GM12878 (cell line): ENCODE data around the gene COA1. TPM values are rescaled to one million over a fixed set of nuclear protein-coding genes. Genes with fewer than 3 reads are reported as not detected.

Experiments
- ATAC-seq: fragments of 200-7000 bp; cut with Tn5 transposase; 3 replicates; pipeline ENCODE4 v1.9.1; 2020; ENCODE audit warnings: mild to moderate bottlenecking, moderate library complexity
- BruUV-seq: library from RNA; stranded (reverse); fragments of 400-500 nt; replicated peaks from 2 replicates; lab custom pipeline; 2021; lab: Mats Ljungman, UMichigan
- CTCF ChIA-PET: fragments of 300-600 bp; sonication (Branson Sonifier 250); formaldehyde crosslinking; extraction: SDS; loops from one replicate; lab custom pipeline; 2021; ENCODE audit warnings: inconsistent platforms; lab: Yijun Ruan, JAX
- POLR2A ChIA-PET: fragments of 350-600 bp; formaldehyde crosslinking; extraction: SDS; loops from one replicate; lab custom pipeline; 2021; ENCODE audit warnings: inconsistent platforms; lab: Charles Lee
- RAD21 ChIA-PET: fragments of 300-600 bp; sonication (Branson Sonifier 250); formaldehyde crosslinking; loops from one replicate; lab custom pipeline; 2023; ENCODE audit warnings: antibody characterized with exemption; ENCODE audit not compliant: unreplicated experiment; lab: Charles Lee
- SMC1A ChIA-PET: fragments of 300-600 bp; sonication (Branson Sonifier 250); formaldehyde crosslinking; loops from one replicate; lab custom pipeline; 2023; ENCODE audit not compliant: unreplicated experiment, uncharacterized antibody; lab: Charles Lee
- DNase-seq: peaks from one replicate; pipeline ENCODE4 v3.0.0-alpha.2; 2011; ENCODE audit warnings: low read depth, low spot score
- FAIRE-seq: peaks from 3 replicates; lab custom pipeline; 2011; peaks lifted over from hg19 to GRCh38; lab: Jason Lieb, UNC
- H2AFZ ChIP-seq: 2 replicates; pipeline ENCODE4 v1.6.0; 2011; ENCODE audit warnings: low read depth, low read length, control low read depth; ENCODE audit not compliant: control insufficient read depth
- H3K27ac ChIP-seq: 2 replicates; pipeline ENCODE4 v1.5.1; 2011; ENCODE audit warnings: control low read depth; ENCODE audit not compliant: control insufficient read depth, insufficient read depth
- H3K27me3 ChIP-seq, 2 experiments: replicated peaks in 1 of 2; 2 replicates each; pipeline versions ENCODE4 v1.6.0 to v1.6.1; 2011; ENCODE audit warnings: low read length in 1 of 2; ENCODE audit not compliant: control insufficient read depth in 2 of 2, insufficient read depth in 2 of 2
- H3K36me3 ChIP-seq, 2 experiments: 2 replicates each; pipeline ENCODE4 v1.5.1; 2011; ENCODE audit warnings: low read length in 1 of 2; ENCODE audit not compliant: control insufficient read depth in 2 of 2, insufficient read depth in 2 of 2
- H3K4me1 ChIP-seq: 2 replicates; pipeline ENCODE4 v1.6.1; 2011; ENCODE audit warnings: mild to moderate bottlenecking, low read length, moderate library complexity, mixed read lengths; ENCODE audit not compliant: control insufficient read depth, insufficient read depth
- H3K4me2 ChIP-seq: 2 replicates; pipeline ENCODE4 v1.6.0; 2011; ENCODE audit warnings: control low read depth; ENCODE audit not compliant: control insufficient read depth, insufficient read depth
- H3K4me3 ChIP-seq: fragments of 200-600 bp; sonication (generic); 2 replicates; pipeline ENCODE4 v1.5.1; 2016
- H3K79me2 ChIP-seq: 2 replicates; pipeline ENCODE4 v1.6.0; 2011; ENCODE audit warnings: low read length; ENCODE audit not compliant: control insufficient read depth, insufficient read depth
- H3K9ac ChIP-seq: 2 replicates; pipeline ENCODE4 v1.8.0; 2011; ENCODE audit warnings: low read length, control low read depth, mixed read lengths; ENCODE audit not compliant: control insufficient read depth, insufficient read depth
- H3K9me3 ChIP-seq: replicated peaks from 3 replicates; pipeline ENCODE4 v1.5.1; 2011; ENCODE audit warnings: mild to moderate bottlenecking, low read length; ENCODE audit not compliant: control insufficient read depth, insufficient read depth
- H4K20me1 ChIP-seq: 2 replicates; pipeline ENCODE4 v1.6.0; 2011; ENCODE audit not compliant: control insufficient read depth, insufficient read depth
- BCL11A ChIP-seq: IDR thresholded peaks from 2 replicates; pipeline ENCODE4 v1.6.1; 2011; ENCODE audit warnings: low read depth, low read length
- BHLHE40 ChIP-seq, 2 experiments: fragments of 450-650 bp in 1 of 2; IDR thresholded peaks; 2 replicates each; pipeline ENCODE4 v1.6.1; 2011 to 2017; ENCODE audit warnings: low read depth in 2 of 2, borderline replicate concordance in 1 of 2, improper control_type of control experiment in 1 of 2, low read length in 1 of 2, mild to moderate bottlenecking in 1 of 2
- BMI1 ChIP-seq: fragments of 450-650 bp; IDR thresholded peaks from 2 replicates; pipeline ENCODE4 v1.6.1; 2016; ENCODE audit warnings: mild to moderate bottlenecking, moderate library complexity, borderline replicate concordance
- BRCA1 ChIP-seq: IDR thresholded peaks from 2 replicates; pipeline ENCODE4 v1.6.1; 2011; ENCODE audit warnings: low read depth, low read length, improper control_type of control experiment
- EP300 ChIP-seq, 2 experiments: fragments of 150-350 bp in 1 of 2; IDR thresholded peaks; 2 replicates each; pipeline ENCODE4 v1.6.1; 2011 to 2012; ENCODE audit warnings: low read depth in 2 of 2, low read length in 2 of 2, borderline replicate concordance in 1 of 2, improper control_type of control experiment in 1 of 2, inconsistent platforms in 1 of 2; ENCODE audit not compliant: control insufficient read depth in 1 of 2
- ETV6 ChIP-seq, 2 experiments: fragments of 450-650 bp in 1 of 2; IDR thresholded peaks in 1 of 2; conservative IDR thresholded peaks in 1 of 2; 2 replicates each; pipeline ENCODE4 v1.6.1; 2014; ENCODE audit warnings: antibody characterized with exemption in 1 of 2, borderline replicate concordance in 1 of 2, low read depth in 1 of 2, mild to moderate bottlenecking in 1 of 2, moderate library complexity in 1 of 2
- EZH2 ChIP-seq: IDR thresholded peaks from 2 replicates; pipeline ENCODE4 v1.6.1; 2012; ENCODE audit warnings: low read depth, mild to moderate bottlenecking, control low read depth, inconsistent platforms, low read length, borderline replicate concordance; ENCODE audit not compliant: control insufficient read depth
- FOS ChIP-seq: IDR thresholded peaks from 3 replicates; pipeline ENCODE4 v1.6.1; 2011; ENCODE audit warnings: borderline replicate concordance; ENCODE audit not compliant: insufficient read length; ENCODE audit errors: extremely low read depth
- IKZF1 ChIP-seq: fragments of 450-650 bp; conservative IDR thresholded peaks from 2 replicates; pipeline ENCODE4 v1.6.1; 2017; ENCODE audit warnings: antibody characterized with exemption, mild to moderate bottlenecking
- IKZF2 ChIP-seq, 2 experiments: fragments of 450-650 bp; IDR thresholded peaks; 2 replicates each; pipeline ENCODE4 v1.6.1; 2017; ENCODE audit warnings: mild to moderate bottlenecking in 2 of 2, moderate library complexity in 2 of 2
- KAT2A ChIP-seq: conservative IDR thresholded peaks from 2 replicates; pipeline ENCODE4 v1.6.1; 2011; ENCODE audit warnings: low read depth, low read length; ENCODE audit not compliant: control insufficient read depth
- MYC ChIP-seq: IDR thresholded peaks from 2 replicates; pipeline ENCODE4 v1.6.1; 2011; ENCODE audit warnings: mild to moderate bottlenecking, low read length, moderate library complexity, inconsistent platforms; ENCODE audit not compliant: insufficient read depth, insufficient replicate concordance, insufficient read length, severe bottlenecking
- NR2C2 ChIP-seq: IDR thresholded peaks from 2 replicates; pipeline ENCODE4 v1.6.1; 2011; ENCODE audit warnings: borderline replicate concordance, low read depth; ENCODE audit not compliant: control insufficient read depth, insufficient read length
- SP1 ChIP-seq: IDR thresholded peaks from one replicate; pipeline ENCODE4 v1.6.1; 2011; ENCODE audit warnings: low read depth, low read length
- SREBF1 ChIP-seq: IDR thresholded peaks from 2 replicates; pipeline ENCODE4 v1.6.1; 2012; ENCODE audit warnings: mild to moderate bottlenecking, low read length
- in situ Hi-C: fragments of 300-500 bp; cut with MboI; formaldehyde crosslinking; loops from 9 replicates; pipeline ENCODE4 v1.14.3; 2018; ENCODE audit warnings: mixed read lengths
- intact Hi-C: fragments of 100-400 bp; cut with micrococcal nuclease; formaldehyde crosslinking; loops from one replicate; pipeline ENCODE4 v1.14.2; 2022; ENCODE audit not compliant: unreplicated experiment
- polyA plus RNA-seq, 11 experiments: library from polyadenylated mRNA; depleted of rRNA in 4 of 11; unstranded in 6 of 11; stranded (reverse) in 5 of 11; fragments of >200 nt; fragmentation: Nextera tagmentation in 4 of 11; fragmentation: Illumina TruSeq in 1 of 11; extraction: Ambion mirVana in 4 of 11; extraction: Trizol in 1 of 11; gene quantifications; 1 replicate in 1 of 11; 2 replicates in 10 of 11; pipeline versions ENCODE4 v1.2.1 to v1.2.3, GENCODE V29; 2011 to 2016; ENCODE audit warnings: inconsistent platforms in 2 of 11, missing spikeins in 2 of 11, low read depth in 1 of 11
- total RNA-seq, 4 experiments: library from RNA; depleted of rRNA in 3 of 4; stranded (reverse); fragments of >200 nt in 3 of 4; fragmentation: Illumina TruSeq in 1 of 4; extraction: Trizol in 1 of 4; gene quantifications; 2 replicates each; pipeline versions ENCODE4 v1.2.1 to v1.2.3, GENCODE V29; 2013 to 2021
- TF ChIP-seq, protein P1 (sequence below): fragments of 450-650 bp; conservative IDR thresholded peaks from 2 replicates; pipeline ENCODE4 v1.6.1; 2017; ENCODE audit warnings: mild to moderate bottlenecking, moderate library complexity
- TF ChIP-seq, protein P2 (sequence below): IDR thresholded peaks from 2 replicates; pipeline ENCODE4 v1.6.1; 2011; ENCODE audit warnings: borderline replicate concordance, low read depth, mild to moderate bottlenecking, moderate library complexity, mixed read lengths, low read length; ENCODE audit not compliant: insufficient read depth; ENCODE audit errors: extremely low read length

COA1 gene
- total and polyA plus RNA-seq, 10 of the 15 experiments (the other 5 are each of a cell fraction or from before 2014, with no cell fraction given): 83.1 to 258 (median 111) TPM

DNA sequence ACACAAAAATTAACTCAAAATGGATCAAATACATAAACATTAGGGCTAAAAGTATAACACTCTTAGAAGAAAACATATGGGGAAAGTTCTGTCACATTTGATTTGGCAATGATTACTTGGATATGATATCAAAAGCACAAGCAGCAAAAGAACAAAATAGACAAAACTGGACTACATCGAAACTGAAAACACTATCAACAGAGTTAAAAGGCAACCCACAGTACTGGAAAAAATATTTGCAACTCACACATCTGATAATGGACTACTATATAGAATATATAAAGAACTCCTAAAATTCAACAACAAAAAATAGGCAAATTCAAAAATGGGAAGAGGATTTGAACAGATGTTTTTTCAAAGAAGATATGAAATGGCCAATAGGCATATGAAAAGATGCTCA, 51.0 kb downstream of the COA1 start (continued):
- TF ChIP-seq SREBF1 (no peak), EP300 (IDR thresholded peaks at IDR 0.05; ENCODE audit: borderline replicate concordance in 1 of 2, control insufficient read depth in 1 of 2, low read depth in 2 of 2, low read length in 2 of 2) (no peak), BHLHE40 (IDR thresholded peaks at IDR 0.05; ENCODE audit: borderline replicate concordance in 1 of 2, low read depth in 2 of 2, low read length in 1 of 2) (no peak), FOS (no peak), NR2C2 (no peak), SP1 (no peak), EZH2 (no peak), KAT2A (no peak)

DNA sequence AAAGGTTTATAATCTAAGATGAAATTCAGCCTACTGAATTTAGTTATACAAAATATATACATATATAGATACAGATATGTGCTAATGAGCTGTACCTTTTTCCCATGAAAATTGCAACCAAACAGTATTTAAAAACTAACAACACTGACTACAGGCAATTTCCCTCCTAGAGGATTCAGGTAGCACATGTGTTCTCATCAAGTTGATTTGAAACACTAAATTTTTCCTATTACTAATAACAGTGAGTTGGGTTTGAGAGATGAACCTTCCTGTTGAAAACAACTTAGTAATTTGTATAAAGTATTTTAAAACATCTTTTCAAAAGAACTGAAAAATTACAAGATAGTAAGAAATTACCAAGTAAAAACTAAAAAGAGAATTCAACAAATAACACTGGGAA, 51.5 kb downstream of the COA1 start:
- H3K4me2 ChIP-seq: no peak overlapping the region
- FAIRE-seq (no peak), DNase-seq (no peak), ATAC-seq (no peak)
- H3K36me3 ChIP-seq: no peaks in the 10 kb centered on the region; a peak in 1 of 4 replicates
- CTCF ChIA-PET: interaction anchor here (0.7 to 2.2 kb wide), 4 partner anchors 16 to 95 kb away, joined by 3 to 9 read pairs (median 4); partner anchors contain the start of gene STK17A
- BruUV-seq: no TSS peak
- 0 out of 2 replicates have a peak overlapping the region, but pooled peaks have one; percentile 5 for H3K27ac ChIP-seq
- peaks cover 21% of the 10 kb centered on the region for H3K9me3 ChIP-seq
- H3K4me3 ChIP-seq: no peak overlapping the region
- no peaks in the 10 kb centered on the region for H4K20me1 ChIP-seq
- peaks cover 80% of the 10 kb centered on the region for H3K79me2 ChIP-seq
- H3K27me3 ChIP-seq: no peaks in the 10 kb centered on the region
- RAD21 ChIA-PET: no interaction called here
- POLR2A ChIA-PET: no interaction called here
- intact Hi-C loops (loop anchor here (2.0 kb wide), 1 partner anchor 29 kb away; no protein-coding TSS in a partner anchor), in situ Hi-C loops (no loop called here)
- H3K9ac ChIP-seq: no peak overlapping the region
- H2AFZ ChIP-seq: no peak overlapping the region
- SMC1A ChIA-PET: interaction anchor here (0.9 to 1.4 kb wide), 8 partner anchors 9 to 38 kb away, joined by 3 to 7 read pairs (median 4); no protein-coding TSS in a partner anchor
- peaks cover 16% of the 10 kb centered on the region for H3K4me1 ChIP-seq
- no peak for TF ChIP-seq IKZF2 (IDR thresholded peaks at IDR 0.05)
- TF ChIP-seq ETV6 (conservative IDR thresholded peaks at IDR 0.05 in 1 of 2, IDR thresholded peaks at IDR 0.05 in 1 of 2; ENCODE audit: borderline replicate concordance in 1 of 2, low read depth in 1 of 2): no peak
- no peak for TF ChIP-seq BCL11A
- TF ChIP-seq BMI1: no peak
- no peak for TF ChIP-seq MYC
- no peak for TF ChIP-seq BRCA1
- TF ChIP-seq, protein P1, sequence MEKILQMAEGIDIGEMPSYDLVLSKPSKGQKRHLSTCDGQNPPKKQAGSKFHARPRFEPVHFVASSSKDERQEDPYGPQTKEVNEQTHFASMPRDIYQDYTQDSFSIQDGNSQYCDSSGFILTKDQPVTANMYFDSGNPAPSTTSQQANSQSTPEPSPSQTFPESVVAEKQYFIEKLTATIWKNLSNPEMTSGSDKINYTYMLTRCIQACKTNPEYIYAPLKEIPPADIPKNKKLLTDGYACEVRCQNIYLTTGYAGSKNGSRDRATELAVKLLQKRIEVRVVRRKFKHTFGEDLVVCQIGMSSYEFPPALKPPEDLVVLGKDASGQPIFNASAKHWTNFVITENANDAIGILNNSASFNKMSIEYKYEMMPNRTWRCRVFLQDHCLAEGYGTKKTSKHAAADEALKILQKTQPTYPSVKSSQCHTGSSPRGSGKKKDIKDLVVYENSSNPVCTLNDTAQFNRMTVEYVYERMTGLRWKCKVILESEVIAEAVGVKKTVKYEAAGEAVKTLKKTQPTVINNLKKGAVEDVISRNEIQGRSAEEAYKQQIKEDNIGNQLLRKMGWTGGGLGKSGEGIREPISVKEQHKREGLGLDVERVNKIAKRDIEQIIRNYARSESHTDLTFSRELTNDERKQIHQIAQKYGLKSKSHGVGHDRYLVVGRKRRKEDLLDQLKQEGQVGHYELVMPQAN: no peak
- TF ChIP-seq, protein P2, sequence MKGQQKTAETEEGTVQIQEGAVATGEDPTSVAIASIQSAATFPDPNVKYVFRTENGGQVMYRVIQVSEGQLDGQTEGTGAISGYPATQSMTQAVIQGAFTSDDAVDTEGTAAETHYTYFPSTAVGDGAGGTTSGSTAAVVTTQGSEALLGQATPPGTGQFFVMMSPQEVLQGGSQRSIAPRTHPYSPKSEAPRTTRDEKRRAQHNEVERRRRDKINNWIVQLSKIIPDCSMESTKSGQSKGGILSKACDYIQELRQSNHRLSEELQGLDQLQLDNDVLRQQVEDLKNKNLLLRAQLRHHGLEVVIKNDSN: no peak
- no peak for TF ChIP-seq IKZF1
